Measurements from ENCODE around the gene PATJ. TPM values are rescaled to one million over a fixed set of nuclear protein-coding genes. Genes with fewer than 3 reads are reported as not detected.

The PATJ gene
- total and polyA plus RNA-seq, 8 donors, result 14.8 to 45.4 (median 27.9) TPM

GRCh38 chr1:61808321-61808720 is 66.0 kb downstream of the PATJ start:
- intact Hi-C loops (cut with DNase I), result no loop called here
- H3K4me3 ChIP-seq, result no peak overlapping the region
- H3K4me1 ChIP-seq, result no peaks in the 10 kb centered on the region
- no peak for FAIRE-seq
- no peak for DNase-seq
- H3K27ac ChIP-seq, result no peak overlapping the region
- TF ChIP-seq CTCF (IDR thresholded peaks at IDR 0.05), result no peak
- peaks cover 0 to 32% (median 0%) of the 10 kb centered on the region in 3 donors for H3K36me3 ChIP-seq
- ATAC-seq, result no peak
- no peaks in the 10 kb centered on the region for H3K27me3 ChIP-seq
- 93 to 94% methylated on average over 4 of the region's 4 CpGs for WGBS, 2 donors
- H3K9me3 ChIP-seq, result no peaks in the 10 kb centered on the region

- H3K27ac ChIP-seq, result no peak overlapping the region
- H3K9me3 ChIP-seq, result no peaks in the 10 kb centered on the region
- intact Hi-C loops (cut with DNase I), result no loop called here
- 61 to 63% methylated on average over 4 of the region's 4 CpGs for WGBS, 2 donors
- FAIRE-seq (no peak), ATAC-seq (no peak), DNase-seq (no peak)
- H3K36me3 ChIP-seq, result peaks cover 0 to 32% (median 0%) of the 10 kb centered on the region in 3 donors
- TF ChIP-seq CTCF (IDR thresholded peaks at IDR 0.05), result no peak
- no peaks in the 10 kb centered on the region for H3K4me1 ChIP-seq
- no peak overlapping the region for H3K4me3 ChIP-seq
- no peaks in the 10 kb centered on the region for H3K27me3 ChIP-seq
Observed at GRCh38 chr1:61808968-61809367, 66.7 kb downstream of the PATJ start.

- 82 to 100% methylated on average over 1 of the region's 1 CpG for WGBS, 2 donors
- no peak overlapping the region for H3K4me3 ChIP-seq
- no peaks in the 10 kb centered on the region for H3K27me3 ChIP-seq
- intact Hi-C loops (cut with DNase I), result no loop called here
- H3K36me3 ChIP-seq, result peaks cover 0 to 27% (median 0%) of the 10 kb centered on the region in 3 donors
- ATAC-seq, result no peak
- no peak for TF ChIP-seq CTCF (IDR thresholded peaks at IDR 0.05)
- no peaks in the 10 kb centered on the region for H3K4me1 ChIP-seq
- no peak for FAIRE-seq
- no peak overlapping the region for H3K27ac ChIP-seq
- DNase-seq, result no peak
- no peaks in the 10 kb centered on the region for H3K9me3 ChIP-seq
Observed at GRCh38 chr1:61812916-61813315, 70.6 kb downstream of the PATJ start.

GRCh38 chr1:61816191-61816590 is 73.9 kb downstream of the PATJ start:
- Histone ChIP-seq H3K9me3 (no peaks in the 10 kb centered on the region), H3K27me3 (no peaks in the 10 kb centered on the region), H3K4me3 (no peak overlapping the region), H3K4me1 (no peaks in the 10 kb centered on the region), H3K36me3 (peaks cover 0 to 17% (median 0%) of the 10 kb centered on the region in 3 donors), H3K27ac (no peak overlapping the region)
- FAIRE-seq (no peak), DNase-seq (no peak), ATAC-seq (no peak)
- intact Hi-C loops (cut with DNase I), result no loop called here
- 95 to 96% methylated on average over 3 of the region's 3 CpGs for WGBS, 2 donors
- no peak for TF ChIP-seq CTCF (IDR thresholded peaks at IDR 0.05)

GRCh38 chr1:61818992-61819391 is 76.7 kb downstream of the PATJ start:
- 65 to 89% methylated on average over 1 of the region's 1 CpG for WGBS, 2 donors
- ATAC-seq (no peak), DNase-seq (no peak), FAIRE-seq (no peak)
- TF ChIP-seq CTCF (IDR thresholded peaks at IDR 0.05), result no peak
- H3K36me3 ChIP-seq, result peaks cover 0 to 24% (median 0%) of the 10 kb centered on the region in 3 donors
- H3K4me1 ChIP-seq, result no peaks in the 10 kb centered on the region
- no peaks in the 10 kb centered on the region for H3K27me3 ChIP-seq
- no peaks in the 10 kb centered on the region for H3K9me3 ChIP-seq
- H3K27ac ChIP-seq, result no peak overlapping the region
- intact Hi-C loops (cut with DNase I), result no loop called here
- no peak overlapping the region for H3K4me3 ChIP-seq
